Measurements from ENCODE around the gene LYRM2. TPM values are rescaled to one million over a fixed set of nuclear protein-coding genes. Genes with fewer than 3 reads are reported as not detected.

Gene LYRM2
- total RNA-seq, 3 donors from 2014 or later: 33.9 to 36.0 (median 35.9) TPM

DNA sequence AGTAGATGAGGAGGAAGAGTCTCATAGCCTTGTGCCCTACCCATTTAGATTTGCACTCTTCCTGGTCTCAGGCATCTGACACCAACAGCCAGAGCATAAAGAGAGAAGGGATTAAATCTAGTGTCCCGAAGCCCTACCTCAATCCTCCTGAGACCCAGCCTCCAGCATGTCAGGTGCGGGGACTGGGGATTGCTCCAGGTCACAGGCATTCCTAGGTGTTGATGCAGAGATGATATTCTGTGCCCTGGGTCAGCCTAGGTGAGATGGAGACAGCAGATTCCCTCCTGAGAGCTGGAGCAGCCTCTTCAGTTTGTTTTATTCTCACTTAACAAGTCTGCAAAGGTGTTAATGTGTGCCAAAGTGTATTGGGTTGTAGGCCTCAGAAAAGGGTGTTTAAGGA is 115.8 kb downstream of the LYRM2 start:
- ATAC-seq: no peak
- DNase-seq: no peak
- intact Hi-C loops (cut with DNase I, micrococcal nuclease): no loop called here
- no peaks in the 10 kb centered on the region for H3K9me3 ChIP-seq
- H3K36me3 ChIP-seq (ENCODE audit: low read depth): no peaks in the 10 kb centered on the region
- no peak overlapping the region for H3K4me3 ChIP-seq
- no peaks in the 10 kb centered on the region for H3K4me1 ChIP-seq (ENCODE audit: low read depth)
- TF ChIP-seq, protein P1, sequence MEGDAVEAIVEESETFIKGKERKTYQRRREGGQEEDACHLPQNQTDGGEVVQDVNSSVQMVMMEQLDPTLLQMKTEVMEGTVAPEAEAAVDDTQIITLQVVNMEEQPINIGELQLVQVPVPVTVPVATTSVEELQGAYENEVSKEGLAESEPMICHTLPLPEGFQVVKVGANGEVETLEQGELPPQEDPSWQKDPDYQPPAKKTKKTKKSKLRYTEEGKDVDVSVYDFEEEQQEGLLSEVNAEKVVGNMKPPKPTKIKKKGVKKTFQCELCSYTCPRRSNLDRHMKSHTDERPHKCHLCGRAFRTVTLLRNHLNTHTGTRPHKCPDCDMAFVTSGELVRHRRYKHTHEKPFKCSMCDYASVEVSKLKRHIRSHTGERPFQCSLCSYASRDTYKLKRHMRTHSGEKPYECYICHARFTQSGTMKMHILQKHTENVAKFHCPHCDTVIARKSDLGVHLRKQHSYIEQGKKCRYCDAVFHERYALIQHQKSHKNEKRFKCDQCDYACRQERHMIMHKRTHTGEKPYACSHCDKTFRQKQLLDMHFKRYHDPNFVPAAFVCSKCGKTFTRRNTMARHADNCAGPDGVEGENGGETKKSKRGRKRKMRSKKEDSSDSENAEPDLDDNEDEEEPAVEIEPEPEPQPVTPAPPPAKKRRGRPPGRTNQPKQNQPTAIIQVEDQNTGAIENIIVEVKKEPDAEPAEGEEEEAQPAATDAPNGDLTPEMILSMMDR (IDR thresholded peaks at IDR 0.05): no peak

GRCh38 chr6:89520736-89521135 is 117.8 kb downstream of the LYRM2 start:
- DNase-seq: no peak
- Histone ChIP-seq H3K9me3 (no peaks in the 10 kb centered on the region), H3K4me1 (ENCODE audit: low read depth) (no peaks in the 10 kb centered on the region), H3K4me3 (no peak overlapping the region), H3K36me3 (ENCODE audit: low read depth) (no peaks in the 10 kb centered on the region)
- TF ChIP-seq, protein P1 (IDR thresholded peaks at IDR 0.05): no peak
- no peak for ATAC-seq
- intact Hi-C loops (cut with DNase I, micrococcal nuclease): no loop called here

- intact Hi-C loops (cut with DNase I, micrococcal nuclease): no loop called here
- H3K4me1 ChIP-seq (ENCODE audit: low read depth): no peaks in the 10 kb centered on the region
- ATAC-seq: no peak
- TF ChIP-seq, protein P1 (IDR thresholded peaks at IDR 0.05): no peak
- no peaks in the 10 kb centered on the region for H3K9me3 ChIP-seq
- no peak overlapping the region for H3K4me3 ChIP-seq
- H3K36me3 ChIP-seq (ENCODE audit: low read depth): no peaks in the 10 kb centered on the region
- no peak for DNase-seq
Measured at GRCh38 chr6:89518352-89519055, 120.0 kb downstream of the LYRM2 start.

Other genes starting within 250 kb of the LYRM2 start
- gene RRAGD, start 226.5 kb downstream of the LYRM2 start, total RNA-seq: 10 to 100 TPM in 1 of 3 donors, 1 to 10 TPM in 2; 3.2 to 17.6 (median 4.0) TPM
- 10 to 100 TPM in 1 of 3 donors, 1 to 10 TPM in 2; 1.8 to 10.9 (median 2.8) TPM for gene ANKRD6, start 205.6 kb downstream of the LYRM2 start, total RNA-seq
- gene MDN1, start 181.0 kb upstream of the LYRM2 start, total RNA-seq: 10 to 100 TPM; 23.6 to 37.8 (median 32.5) TPM
- 10 to 100 TPM; 11.7 to 23.3 (median 15.7) TPM for gene CASP8AP2, start 191.1 kb upstream of the LYRM2 start, total RNA-seq

Data from mucosa of descending colon (tissue), 3 donors.